Measurements from ENCODE around the gene GAK. TPM values are rescaled to one million over a fixed set of nuclear protein-coding genes. Genes with fewer than 3 reads are reported as not detected.

Gene GAK
- total RNA-seq, 2 donors from 2014 or later: 38.1 to 43.2 TPM

GRCh38 chr4:827209-828081 lies 104.7 kb downstream of the GAK start:
- ATAC-seq: no peak
- intact Hi-C loops (cut with DNase I): no loop called here
- no peak for DNase-seq

GRCh38 chr4:826508-827208 lies 105.5 kb downstream of the GAK start:
- DNase-seq (no peak), ATAC-seq (no peak)
- intact Hi-C loops (cut with DNase I): no loop called here

DNA sequence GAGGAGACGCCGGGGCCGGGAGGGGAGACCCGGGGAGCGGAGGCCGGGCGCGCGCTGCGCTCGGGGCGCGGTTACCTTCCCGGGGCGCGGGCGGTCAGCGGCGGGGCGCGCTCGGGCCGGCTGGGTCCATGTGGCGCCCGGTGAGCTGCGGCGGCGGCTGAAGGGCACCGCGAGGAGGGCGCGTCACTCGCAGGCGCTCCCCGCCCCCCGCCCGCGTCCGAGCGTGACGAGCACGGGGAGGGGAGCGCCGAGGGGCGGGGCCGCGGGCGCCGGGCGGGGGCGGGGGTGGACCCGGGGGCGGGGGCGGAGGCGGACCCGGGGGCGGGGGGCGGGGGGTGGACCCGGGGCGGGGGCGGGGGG lies 106.2 kb downstream of the GAK start, which contains the start of gene CPLX1:
Gene CPLX1 (minus strand): TSS at position 159 of the 360 bp plus-strand sequence. CDS start 1,607 bp downstream, outside the sequence.
- DNase-seq (no peak), ATAC-seq (no peak)
- intact Hi-C loops (cut with DNase I): no loop called here

- peak; percentile 55 to 67 for ATAC-seq
These were observed 106.8 kb downstream of the GAK start for GRCh38 chr4:825063-825970.

GRCh38 chr4:824461-825062 lies 107.6 kb downstream of the GAK start:
- intact Hi-C loops (cut with DNase I): no loop called here
- ATAC-seq: no peak
- no peak for DNase-seq

More at GRCh38 chr4:825063-825970, 106.8 kb downstream of the GAK start:
- DNase-seq: no peak
- intact Hi-C loops (cut with DNase I): no loop called here

GRCh38 chr4:823761-824460 lies 108.2 kb downstream of the GAK start:
- intact Hi-C loops (cut with DNase I): no loop called here
- no peak for DNase-seq
- ATAC-seq: no peak

DNA sequence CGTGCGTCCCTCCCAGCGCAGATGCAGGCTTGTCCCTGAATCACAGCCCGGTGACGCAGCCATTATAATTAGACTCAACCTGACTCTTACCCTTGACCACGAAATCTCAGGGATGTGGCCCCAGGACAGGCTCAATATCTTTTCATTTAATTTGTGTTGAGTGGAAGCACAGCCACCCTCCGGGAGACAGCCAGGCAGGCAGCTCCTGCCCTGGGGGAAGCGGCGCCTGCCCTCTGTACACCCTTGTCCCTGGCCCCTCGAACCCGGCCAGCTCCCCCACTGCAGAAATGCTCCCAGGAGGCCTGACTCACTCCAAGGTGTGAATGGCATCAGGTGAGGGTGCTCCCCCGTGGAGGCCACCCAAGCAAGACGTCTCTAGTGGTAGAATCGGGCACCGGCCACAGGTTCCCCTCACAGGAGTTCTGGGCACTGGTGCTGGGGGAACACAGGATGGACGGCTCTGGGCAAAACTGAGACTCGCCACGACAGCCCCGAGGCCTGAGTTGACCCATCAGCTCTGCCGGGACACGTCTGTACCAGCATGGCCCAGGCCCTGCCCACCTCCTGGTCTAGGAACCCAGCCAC lies 108.8 kb downstream of the GAK start:
- DNase-seq (no peak), ATAC-seq (no peak)
- intact Hi-C loops (cut with DNase I): no loop called here

DNA sequence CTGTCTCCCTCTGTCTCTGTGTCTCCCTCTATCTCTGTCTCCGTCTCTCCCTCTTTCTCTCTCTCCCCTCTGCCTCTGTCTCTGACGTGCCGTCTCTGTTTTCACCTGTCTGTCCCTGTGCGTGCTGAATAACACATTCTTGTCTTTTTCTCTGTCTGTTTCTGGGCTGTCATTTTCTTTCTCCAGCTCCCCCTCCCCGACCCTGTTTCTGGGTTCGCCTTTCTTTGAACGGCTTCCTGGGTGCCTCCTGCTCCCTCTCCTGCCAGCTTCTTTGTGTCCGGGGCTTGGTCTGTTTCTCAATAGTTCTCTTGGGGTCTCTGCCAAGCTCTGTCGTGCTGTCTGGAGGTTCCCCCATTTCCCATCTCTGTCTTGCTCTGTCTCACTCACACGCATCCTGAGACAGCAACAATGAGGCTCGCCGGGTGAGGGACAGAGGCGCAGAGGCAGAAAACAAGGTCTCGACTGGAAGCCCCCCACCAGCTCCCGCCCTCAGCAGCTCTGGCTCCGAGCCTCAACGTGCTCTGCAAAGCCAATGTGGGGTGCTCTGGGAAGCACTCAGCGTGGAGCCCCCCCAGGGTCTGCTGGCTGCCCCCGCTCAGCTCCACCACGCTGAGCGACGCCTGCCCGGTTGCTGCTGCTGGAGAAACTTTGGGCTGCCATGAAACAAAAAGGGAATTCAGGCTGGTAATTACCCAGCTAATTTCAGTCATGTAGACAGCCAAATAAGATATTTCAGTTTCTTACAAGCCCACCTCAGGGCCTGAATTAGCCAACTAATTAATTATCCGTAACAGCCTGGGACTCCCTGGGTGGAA lies 109.5 kb downstream of the GAK start:
- intact Hi-C loops (cut with DNase I): no loop called here
- no peak for DNase-seq
- ATAC-seq: no peak

- intact Hi-C loops (cut with DNase I): no loop called here
- DNase-seq: no peak
- ATAC-seq: no peak
These were observed 110.5 kb downstream of the GAK start for GRCh38 chr4:821631-822030.

DNA sequence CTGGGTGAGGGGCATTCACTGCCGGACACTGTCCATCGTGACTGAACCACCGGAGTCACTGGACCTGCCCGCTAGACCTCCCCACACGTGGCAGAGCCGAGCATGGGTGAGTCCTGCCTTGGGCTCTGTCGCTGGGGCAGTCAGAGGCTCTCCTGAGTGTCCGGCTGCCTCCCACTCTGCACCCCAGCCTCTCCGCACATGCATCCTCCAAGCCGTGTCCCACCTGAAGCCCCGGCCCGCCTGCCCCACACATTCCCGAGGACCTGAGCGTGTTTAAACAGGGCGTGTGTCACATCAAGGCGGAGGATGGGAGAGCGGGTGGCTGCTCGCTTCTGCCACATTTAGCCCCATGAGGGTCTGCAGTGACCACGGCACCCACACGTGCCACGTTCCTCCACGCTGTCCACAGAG lies 110.9 kb downstream of the GAK start:
- intact Hi-C loops (cut with DNase I): no loop called here
- ATAC-seq: no peak
- no peak for DNase-seq

DNA sequence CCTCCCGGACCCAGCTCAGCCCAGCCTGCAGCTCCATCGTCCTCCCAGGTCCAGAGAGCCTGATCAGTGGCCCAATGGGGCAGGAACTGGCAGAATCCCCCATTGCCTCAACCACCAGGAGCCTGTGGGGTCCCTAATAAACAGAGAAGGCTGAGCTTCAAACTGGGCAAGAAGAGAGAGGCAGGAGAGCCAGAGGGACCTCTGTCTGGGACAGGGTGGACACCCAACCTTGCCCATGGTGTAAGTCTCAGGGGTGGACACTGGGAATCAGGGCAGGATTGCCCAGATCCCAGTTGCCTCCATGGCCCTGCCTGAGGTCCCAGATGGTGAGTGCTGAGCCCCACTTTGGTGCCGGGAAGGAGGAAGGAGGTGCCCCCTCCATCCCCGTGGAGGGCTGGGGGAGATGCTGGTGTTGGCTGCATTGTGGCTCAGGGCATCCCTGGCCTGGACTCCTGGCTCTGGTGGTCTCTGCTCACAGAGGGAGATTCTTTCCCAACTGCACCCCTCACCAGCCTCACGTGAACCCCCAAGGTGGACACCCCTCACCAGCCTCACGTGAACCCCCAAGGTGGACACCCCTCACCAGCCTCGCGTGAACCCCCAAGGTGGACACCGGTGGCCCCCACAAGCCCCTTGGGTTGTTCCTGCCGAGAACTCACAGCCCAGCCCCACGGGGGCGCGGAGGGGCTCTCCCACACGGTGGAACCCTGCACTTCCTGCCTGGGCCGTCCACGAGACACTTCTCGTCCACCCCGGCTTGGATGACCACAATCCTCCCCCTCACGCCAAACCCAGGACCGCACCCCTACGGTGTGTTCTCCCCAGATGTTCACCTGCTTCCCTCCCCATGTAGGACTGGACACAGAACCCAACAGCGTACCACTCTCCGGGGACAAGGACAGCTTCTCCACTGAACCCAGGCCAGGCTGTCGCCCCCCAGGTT lies 111.6 kb downstream of the GAK start:
- intact Hi-C loops (cut with DNase I): no loop called here
- DNase-seq (no peak), ATAC-seq (no peak)

DNA sequence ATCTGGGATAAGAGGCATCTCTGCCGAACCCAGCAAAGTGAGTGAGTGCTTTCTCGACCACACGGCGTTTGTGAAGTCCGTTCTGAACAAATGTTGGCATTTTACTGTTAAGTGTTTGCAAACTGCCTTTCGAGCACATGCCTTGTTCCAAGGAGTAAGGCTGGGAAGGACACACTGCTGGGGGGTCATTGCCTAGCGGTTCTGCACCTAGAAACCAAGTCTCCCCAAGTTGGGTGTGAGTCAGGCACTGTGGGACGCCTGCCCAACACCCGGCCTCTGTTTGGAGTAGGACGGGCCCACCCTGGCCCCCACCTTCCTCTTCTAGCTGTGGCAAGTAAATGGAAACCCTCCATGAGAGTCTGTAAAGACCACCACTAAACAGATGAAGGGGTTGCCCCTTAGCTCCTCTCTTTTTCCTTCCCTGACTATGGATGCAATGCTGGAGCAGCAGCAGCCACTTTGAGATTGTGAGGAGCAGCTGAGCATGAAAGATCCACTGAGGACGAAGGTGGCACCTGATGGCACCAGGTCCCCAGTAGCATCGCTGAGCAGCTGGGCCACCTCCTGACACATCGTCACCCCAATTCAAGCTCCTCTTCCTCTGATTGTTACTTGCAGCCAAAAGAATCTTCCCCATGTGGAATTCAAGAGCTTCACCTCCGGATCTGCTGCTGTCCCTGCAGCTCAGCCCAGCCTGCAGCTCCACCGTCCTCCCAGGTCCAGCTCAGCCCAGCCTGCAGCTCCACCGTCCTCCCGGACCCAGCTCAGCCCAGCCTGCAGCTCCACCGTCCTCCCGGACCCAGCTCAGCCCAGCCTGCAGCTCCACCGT lies 112.5 kb downstream of the GAK start:
- DNase-seq (no peak), ATAC-seq (no peak)
- intact Hi-C loops (cut with DNase I): no loop called here

GRCh38 chr4:818106-818921 lies 113.8 kb downstream of the GAK start:
- intact Hi-C loops (cut with DNase I): no loop called here
- ATAC-seq (no peak), DNase-seq (no peak)

GRCh38 chr4:815464-816146 lies 116.5 kb downstream of the GAK start:
- no peak for ATAC-seq
- intact Hi-C loops (cut with DNase I): no loop called here
- DNase-seq: no peak

Data from left cardiac atrium (tissue), 4 donors.